OCI-LY3 (cell line): ENCODE data around the gene IFNAR1.
A peak's percentile ranks its signal among the peaks of the same experiment; 100 is the strongest.

Experiments
- H2AFZ ChIP-seq: fragments of 200-600, 300-600 bp; shearing (Covaris generic); 2 replicates; pipeline ENCODE4 v1.6.0; 2014; ENCODE audit warnings: antibody characterized with exemption, low read depth, low read length
- H3K27ac ChIP-seq: fragments of 200-600, 300-600 bp; sonication (generic); 2 replicates; pipeline ENCODE4 v1.5.1; 2014; ENCODE audit warnings: mild to moderate bottlenecking, low read length, moderate library complexity, mixed read lengths
- H3K27me3 ChIP-seq: fragments of 200-600, 300-600 bp; sonication (generic); 2 replicates; pipeline ENCODE4 v1.6.1; 2014; ENCODE audit warnings: low read depth, low read length, mixed read lengths
- H3K36me3 ChIP-seq: fragments of 200-600, 300-600 bp; sonication (generic); replicated peaks from 2 replicates; pipeline ENCODE3; 2014; ENCODE audit warnings: low read depth, low read length, mixed read lengths
- H3K4me1 ChIP-seq: fragments of 300-600, 200-600 bp; sonication (generic); 2 replicates; pipeline ENCODE4 v1.6.1; 2014; ENCODE audit warnings: low read length, mixed read lengths
- H3K4me2 ChIP-seq: fragments of 200-600, 300-600 bp; sonication (generic); 2 replicates; pipeline ENCODE4 v1.6.1; 2014; ENCODE audit warnings: low read length, mixed read lengths
- H3K4me3 ChIP-seq: fragments of 300-600, 200-600 bp; sonication (generic); 2 replicates; pipeline ENCODE4 v1.5.1; 2014; ENCODE audit warnings: antibody characterized with exemption, mild to moderate bottlenecking, low read length, moderate library complexity
- H3K79me2 ChIP-seq: fragments of 300-600, 200-600 bp; shearing (Covaris generic); 2 replicates; pipeline ENCODE4 v1.6.1; 2014; ENCODE audit warnings: mild to moderate bottlenecking, low read length, mixed read lengths
- H3K9ac ChIP-seq: fragments of 300-600, 200-600 bp; shearing (Covaris generic); 2 replicates; pipeline ENCODE4 v1.6.0; 2014; ENCODE audit warnings: mild to moderate bottlenecking, low read length, moderate library complexity
- H3K9me3 ChIP-seq: fragments of 200-600, 300-600 bp; shearing (Covaris generic); 2 replicates; pipeline ENCODE4 v1.6.1; 2014; ENCODE audit warnings: low read length, mixed read lengths; ENCODE audit not compliant: insufficient read depth
- H4K20me1 ChIP-seq: fragments of 200-600, 300-600 bp; sonication (generic); 2 replicates; pipeline ENCODE4 v1.6.1; 2016; ENCODE audit warnings: low read length, mixed read lengths; ENCODE audit not compliant: insufficient read depth
- EZH2phosphoT487 ChIP-seq: fragments of 200-600 bp; shearing (Covaris generic); IDR thresholded peaks from 2 replicates; pipeline ENCODE4 v1.6.1; 2018; ENCODE audit warnings: antibody characterized with exemption, mixed run types, low read depth
- TF ChIP-seq, protein P1 (sequence below): fragments of 200-600, 300-600 bp; sonication (generic); IDR thresholded peaks from 2 replicates; pipeline ENCODE4 v1.5.1; 2014; ENCODE audit warnings: antibody characterized with exemption, low read length, low read depth

The IFNAR1 gene

DNA sequence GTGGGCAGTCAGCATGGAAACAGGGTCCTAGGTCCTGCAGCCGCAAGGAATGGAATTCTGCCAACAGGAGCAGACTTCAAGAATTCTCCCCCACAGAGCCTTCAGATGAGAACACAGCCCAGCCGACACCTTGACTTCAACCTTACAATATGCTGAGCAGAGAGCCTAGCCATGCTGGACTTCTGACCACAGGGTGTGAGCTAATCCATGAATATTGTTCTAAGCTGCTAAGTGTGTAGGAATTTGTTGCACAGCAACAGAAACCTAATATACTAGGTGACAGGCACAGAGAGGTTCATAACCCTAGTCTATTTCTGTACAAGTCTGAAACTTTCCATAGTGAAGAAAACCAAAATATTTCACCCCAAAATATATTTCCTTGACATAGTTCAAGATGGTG is 45.5 kb downstream of the IFNAR1 start:
- Histone ChIP-seq H3K4me1 (peaks cover 21% of the 10 kb centered on the region), H4K20me1 (no peaks in the 10 kb centered on the region), H3K27me3 (no peaks in the 10 kb centered on the region), H3K36me3 (peaks cover 5% of the 10 kb centered on the region), H3K79me2 (no peaks in the 10 kb centered on the region), H2AFZ (no peak overlapping the region), H3K4me3 (no peak overlapping the region), H3K9me3 (peaks cover 20% of the 10 kb centered on the region; the same call in 1 of the 2 replicates), H3K9ac (no peak overlapping the region), H3K4me2 (no peak overlapping the region), H3K27ac (no peak overlapping the region)
- TF ChIP-seq, protein P1, sequence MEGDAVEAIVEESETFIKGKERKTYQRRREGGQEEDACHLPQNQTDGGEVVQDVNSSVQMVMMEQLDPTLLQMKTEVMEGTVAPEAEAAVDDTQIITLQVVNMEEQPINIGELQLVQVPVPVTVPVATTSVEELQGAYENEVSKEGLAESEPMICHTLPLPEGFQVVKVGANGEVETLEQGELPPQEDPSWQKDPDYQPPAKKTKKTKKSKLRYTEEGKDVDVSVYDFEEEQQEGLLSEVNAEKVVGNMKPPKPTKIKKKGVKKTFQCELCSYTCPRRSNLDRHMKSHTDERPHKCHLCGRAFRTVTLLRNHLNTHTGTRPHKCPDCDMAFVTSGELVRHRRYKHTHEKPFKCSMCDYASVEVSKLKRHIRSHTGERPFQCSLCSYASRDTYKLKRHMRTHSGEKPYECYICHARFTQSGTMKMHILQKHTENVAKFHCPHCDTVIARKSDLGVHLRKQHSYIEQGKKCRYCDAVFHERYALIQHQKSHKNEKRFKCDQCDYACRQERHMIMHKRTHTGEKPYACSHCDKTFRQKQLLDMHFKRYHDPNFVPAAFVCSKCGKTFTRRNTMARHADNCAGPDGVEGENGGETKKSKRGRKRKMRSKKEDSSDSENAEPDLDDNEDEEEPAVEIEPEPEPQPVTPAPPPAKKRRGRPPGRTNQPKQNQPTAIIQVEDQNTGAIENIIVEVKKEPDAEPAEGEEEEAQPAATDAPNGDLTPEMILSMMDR, result no peak

DNA sequence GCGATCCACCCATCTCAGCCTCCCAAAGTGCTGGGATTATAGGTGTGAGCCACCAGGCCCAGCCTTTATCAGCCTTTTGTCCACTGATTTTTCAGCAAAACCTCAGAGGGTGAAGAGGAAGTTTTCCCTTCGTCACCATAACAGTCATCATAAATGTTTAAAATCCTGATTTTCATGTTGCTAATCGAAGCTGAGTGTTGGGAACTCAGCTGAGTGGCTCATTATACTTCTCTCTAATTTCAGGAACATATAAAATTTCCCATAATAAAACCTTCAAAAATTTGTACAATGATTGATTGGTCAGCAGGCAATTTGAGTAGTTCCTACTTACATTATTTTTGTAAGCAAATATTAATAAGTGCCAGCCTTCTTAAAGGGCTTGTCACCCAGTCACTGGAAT is 46.6 kb downstream of the IFNAR1 start:
- H3K79me2 ChIP-seq, result no peaks in the 10 kb centered on the region
- H2AFZ ChIP-seq, result no peak overlapping the region
- no peak overlapping the region for H3K4me3 ChIP-seq
- H3K9ac ChIP-seq, result no peak overlapping the region
- H3K9me3 ChIP-seq, result peaks cover 16% of the 10 kb centered on the region; the same call in 1 of the 2 replicates
- no peaks in the 10 kb centered on the region for H4K20me1 ChIP-seq
- no peak for TF ChIP-seq EZH2phosphoT487
- TF ChIP-seq, protein P1, result no peak
- H3K27ac ChIP-seq, result no peak overlapping the region
- no peaks in the 10 kb centered on the region for H3K27me3 ChIP-seq
- H3K4me1 ChIP-seq, result peaks cover 23% of the 10 kb centered on the region
- no peak overlapping the region for H3K4me2 ChIP-seq
- H3K36me3 ChIP-seq, result peaks cover 5% of the 10 kb centered on the region

DNA sequence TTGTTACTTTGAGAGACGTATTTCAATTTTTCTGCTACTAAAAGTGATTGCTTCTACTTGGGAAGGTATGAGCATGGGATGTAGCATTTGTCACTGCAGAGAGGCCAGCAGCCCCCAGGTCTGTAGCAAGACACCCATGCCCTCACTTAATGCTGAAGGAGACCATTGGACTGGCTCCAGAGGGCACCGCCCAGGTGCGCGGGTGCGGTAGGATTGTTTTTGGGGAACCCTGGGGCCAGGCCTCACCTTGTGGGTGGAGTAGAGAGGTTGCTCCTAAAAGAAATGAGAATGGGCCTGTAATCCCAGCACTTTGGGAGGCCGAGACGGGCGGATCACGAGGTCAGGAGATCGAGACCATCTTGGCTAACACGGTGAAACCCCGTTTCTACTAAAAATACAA is 47.8 kb downstream of the IFNAR1 start:
- TF ChIP-seq, protein P1, result no peak
- no peak for TF ChIP-seq EZH2phosphoT487
- peaks cover 5% of the 10 kb centered on the region for H3K36me3 ChIP-seq
- H3K4me2 ChIP-seq, result no peak overlapping the region
- no peaks in the 10 kb centered on the region for H3K79me2 ChIP-seq
- no peaks in the 10 kb centered on the region for H4K20me1 ChIP-seq
- H3K27me3 ChIP-seq, result no peaks in the 10 kb centered on the region
- H2AFZ ChIP-seq, result no peak overlapping the region
- H3K9me3 ChIP-seq, result peaks cover 5% of the 10 kb centered on the region; the same call in 1 of the 2 replicates
- peaks cover 33% of the 10 kb centered on the region for H3K4me1 ChIP-seq
- no peak overlapping the region for H3K27ac ChIP-seq
- no peak overlapping the region for H3K4me3 ChIP-seq
- H3K9ac ChIP-seq, result no peak overlapping the region

DNA sequence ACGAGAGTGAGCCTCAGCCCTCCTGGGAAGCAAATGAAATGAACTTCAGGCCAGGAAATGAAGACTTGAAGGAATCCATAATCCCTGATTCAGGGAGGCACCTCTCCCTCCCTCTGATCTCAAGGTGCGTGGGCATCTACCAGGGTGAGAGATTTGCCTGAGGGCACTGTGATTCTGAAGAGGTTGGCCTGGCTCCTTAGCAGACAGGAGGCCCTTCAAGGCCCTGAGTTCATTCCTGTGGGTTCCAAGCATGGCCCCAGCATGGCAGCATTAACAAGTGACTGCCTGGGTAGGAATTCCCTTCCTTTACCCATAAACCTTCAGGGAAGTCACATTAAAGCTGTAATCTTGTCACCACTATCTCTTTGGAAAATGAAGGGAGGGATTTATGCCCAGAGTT is 48.7 kb downstream of the IFNAR1 start:
- no peak overlapping the region for H3K4me3 ChIP-seq
- H3K4me2 ChIP-seq, result peak overlapping the region; percentile 67; the same call in 1 of the 2 replicates
- no peak overlapping the region for H3K9ac ChIP-seq
- peaks cover 34% of the 10 kb centered on the region for H3K4me1 ChIP-seq
- TF ChIP-seq, protein P1, result no peak
- TF ChIP-seq EZH2phosphoT487, result no peak
- no peaks in the 10 kb centered on the region for H3K27me3 ChIP-seq
- peaks cover 3% of the 10 kb centered on the region; the same call in 1 of the 2 replicates for H3K9me3 ChIP-seq
- no peaks in the 10 kb centered on the region for H4K20me1 ChIP-seq
- peaks cover 5% of the 10 kb centered on the region for H3K36me3 ChIP-seq
- peak overlapping the region; percentile 75 for H3K27ac ChIP-seq
- H2AFZ ChIP-seq, result no peak overlapping the region
- no peaks in the 10 kb centered on the region for H3K79me2 ChIP-seq
